GM21526 (cell line): ENCODE measurements around the gene KCTD16.
A peak's percentile ranks its signal among the peaks of the same experiment; 100 is the strongest.

Experiments used
- ATAC-seq: cut with Tn5 transposase; IDR thresholded peaks from one replicate; pipeline ENCODE4 v1.9.1; 2021; ENCODE audit warnings: moderate library complexity; ENCODE audit not compliant: unreplicated experiment, low FRiP score

KCTD16 gene

GRCh38 chr5:144205141-144205551, 34.5 kb downstream of the KCTD16 start:
- ATAC-seq = no peak

DNA sequence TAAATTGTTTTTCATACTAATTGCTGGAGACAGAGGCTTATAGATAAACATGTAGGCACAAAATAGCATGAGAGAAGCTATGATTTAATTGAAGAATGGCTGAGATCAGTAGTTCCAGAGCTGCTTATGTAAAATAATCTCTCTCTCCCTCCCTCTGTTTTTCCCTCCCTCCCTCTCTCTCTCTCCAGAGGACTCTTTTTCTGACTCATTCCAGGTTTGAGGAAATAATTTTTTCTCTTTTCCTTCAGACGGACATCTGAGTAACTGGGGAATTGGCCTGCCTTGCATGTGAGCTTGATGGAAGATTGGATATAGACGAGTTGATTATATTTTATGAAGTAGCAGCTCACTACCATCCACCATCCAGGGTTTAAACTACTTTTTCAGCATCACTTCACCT, 35.5 kb downstream of the KCTD16 start:
- ATAC-seq = no peak

- no peak for ATAC-seq
These were observed 37.3 kb downstream of the KCTD16 start for GRCh38 chr5:144207875-144208444.

GRCh38 chr5:144209361-144209760, 38.7 kb downstream of the KCTD16 start:
- no peak for ATAC-seq

DNA sequence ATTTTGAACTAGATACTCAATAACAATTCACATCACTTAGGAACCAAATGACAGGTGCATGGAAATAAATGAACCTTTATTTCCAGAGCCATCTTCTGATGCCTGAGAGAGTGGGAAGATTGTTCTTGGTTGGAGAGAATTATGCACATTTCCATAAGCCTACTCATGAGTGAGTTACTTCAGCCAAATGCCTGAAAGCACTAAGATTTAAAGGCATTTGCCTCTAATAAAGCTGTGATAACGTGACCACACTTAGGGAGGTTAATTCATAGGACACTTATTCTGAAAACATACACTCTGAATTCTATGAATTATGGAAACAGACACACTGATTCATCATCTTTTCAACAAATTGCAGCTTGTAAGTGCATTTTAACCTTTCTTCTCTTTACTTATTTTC, 40.0 kb downstream of the KCTD16 start:
- ATAC-seq = no peak

DNA sequence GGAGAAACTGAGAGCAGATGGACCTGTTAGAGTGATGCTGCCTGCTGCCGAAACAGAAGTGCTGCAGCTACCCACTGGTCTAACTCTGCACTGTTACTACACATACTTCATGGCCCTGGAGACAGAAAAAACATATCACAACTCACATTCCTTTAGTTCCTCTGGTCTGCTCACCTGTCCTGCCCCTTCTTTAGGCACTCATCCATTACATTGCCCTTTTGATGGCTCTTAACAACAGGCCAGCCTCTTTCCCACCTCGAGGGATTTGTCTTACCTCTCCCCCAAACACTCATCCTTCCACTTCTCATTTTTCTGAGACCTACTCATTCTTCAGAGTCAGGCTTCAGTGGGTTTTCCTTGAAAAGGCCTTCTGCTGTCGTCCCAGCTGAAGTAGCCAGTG, 49.2 kb downstream of the KCTD16 start:
- no peak for ATAC-seq

- no peak for ATAC-seq
These were observed 56.8 kb downstream of the KCTD16 start for GRCh38 chr5:144227363-144227999.

DNA sequence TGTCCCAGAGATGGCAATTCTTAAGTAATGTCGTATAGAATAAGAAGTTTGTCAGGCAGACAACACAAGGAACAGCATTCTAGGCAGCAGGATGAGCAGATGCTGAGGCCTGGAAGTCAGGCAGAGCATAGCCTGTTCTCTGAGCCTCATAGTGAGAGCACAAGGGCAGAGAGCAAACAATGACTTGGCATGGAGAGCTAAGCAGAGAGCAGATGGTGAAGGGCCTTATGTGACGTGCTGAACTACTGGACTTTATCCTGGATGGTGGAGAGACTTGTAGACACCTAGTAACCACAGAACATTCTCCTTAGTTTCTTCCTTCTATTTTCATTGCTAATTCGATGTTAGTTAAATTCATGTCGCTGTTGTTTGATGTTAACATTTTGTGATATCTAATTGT, 60.1 kb downstream of the KCTD16 start:
- no peak for ATAC-seq

DNA sequence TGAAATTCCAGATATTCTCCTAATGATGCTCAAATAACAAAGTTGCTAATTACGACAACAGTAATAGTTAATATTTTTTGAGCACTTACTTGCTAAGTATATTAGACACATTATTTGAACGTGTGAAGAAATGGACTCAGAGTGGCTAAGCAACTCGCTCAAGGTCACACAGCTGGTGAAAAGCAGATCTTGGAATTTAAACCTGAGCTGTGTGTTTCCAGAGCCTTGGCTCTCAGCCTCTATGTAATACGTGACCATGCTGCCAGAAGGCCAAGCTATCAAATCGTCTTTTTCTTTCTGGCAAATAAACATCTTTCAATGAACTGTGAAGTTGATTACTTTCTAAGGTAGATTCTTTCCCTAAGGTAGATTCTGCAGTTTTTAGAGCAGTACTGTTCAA, 61.6 kb downstream of the KCTD16 start:
- no peak for ATAC-seq

- ATAC-seq = no peak
These were observed 65.8 kb downstream of the KCTD16 start for GRCh38 chr5:144236499-144236898.

DNA sequence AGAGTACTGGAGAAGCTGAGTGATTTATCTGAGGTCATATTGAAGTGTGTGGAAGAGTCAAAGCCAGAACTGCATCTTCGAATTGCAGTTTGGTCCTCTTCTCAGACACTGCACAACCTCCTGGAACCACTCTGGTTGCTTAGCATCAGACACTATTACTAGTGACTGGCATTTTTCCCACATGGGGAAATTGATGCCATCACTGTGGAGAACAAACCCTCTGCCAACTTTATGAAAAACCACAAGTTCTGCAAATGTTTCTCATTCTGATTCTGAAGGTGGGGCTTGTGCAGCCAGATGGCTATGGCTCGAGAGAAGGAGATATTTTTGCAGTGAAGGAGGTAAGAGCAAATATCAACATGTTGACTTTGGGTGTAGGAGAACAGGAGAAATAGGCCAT, 67.2 kb downstream of the KCTD16 start:
- no peak for ATAC-seq

DNA sequence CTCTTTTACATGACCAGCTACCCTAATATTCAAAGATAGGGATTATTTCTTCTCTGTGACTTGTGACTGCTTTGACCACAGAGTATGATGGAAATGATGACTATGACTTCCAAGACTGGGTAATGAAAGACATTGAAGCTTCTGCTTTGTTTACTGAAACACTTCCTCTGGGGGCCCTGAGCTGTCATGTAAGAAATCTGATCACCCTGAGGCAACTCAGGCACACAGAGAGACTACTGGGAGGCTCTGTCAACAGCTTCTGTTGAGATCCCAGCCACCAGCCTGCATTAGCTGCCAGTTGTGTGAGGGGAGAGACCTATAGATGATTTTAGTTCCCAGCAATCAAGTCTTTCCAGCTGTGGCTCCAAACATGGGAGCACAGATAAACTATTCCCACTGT, 76.5 kb downstream of the KCTD16 start:
- no peak for ATAC-seq

DNA sequence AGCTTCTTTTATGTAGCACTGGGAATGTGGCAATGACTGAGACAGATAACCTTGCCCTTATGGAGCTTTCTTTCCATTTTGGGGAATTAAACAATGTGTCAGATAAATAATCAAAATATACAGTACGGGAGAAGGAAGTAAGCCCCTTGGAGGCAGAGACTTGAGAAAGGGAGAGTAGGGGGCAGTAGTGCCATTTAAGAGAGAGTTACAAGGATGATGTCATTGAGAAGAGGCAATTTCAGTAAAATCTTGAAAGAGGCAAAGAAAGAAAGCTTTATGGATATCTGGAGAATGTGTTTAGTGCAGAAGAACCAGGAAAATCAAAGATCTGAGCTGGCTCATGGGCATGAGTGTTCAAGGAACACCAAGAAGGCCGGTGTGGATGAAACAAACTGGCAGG, 77.3 kb downstream of the KCTD16 start:
- no peak for ATAC-seq

- no peak for ATAC-seq
These were observed 79.2 kb downstream of the KCTD16 start for GRCh38 chr5:144249755-144250464.

DNA sequence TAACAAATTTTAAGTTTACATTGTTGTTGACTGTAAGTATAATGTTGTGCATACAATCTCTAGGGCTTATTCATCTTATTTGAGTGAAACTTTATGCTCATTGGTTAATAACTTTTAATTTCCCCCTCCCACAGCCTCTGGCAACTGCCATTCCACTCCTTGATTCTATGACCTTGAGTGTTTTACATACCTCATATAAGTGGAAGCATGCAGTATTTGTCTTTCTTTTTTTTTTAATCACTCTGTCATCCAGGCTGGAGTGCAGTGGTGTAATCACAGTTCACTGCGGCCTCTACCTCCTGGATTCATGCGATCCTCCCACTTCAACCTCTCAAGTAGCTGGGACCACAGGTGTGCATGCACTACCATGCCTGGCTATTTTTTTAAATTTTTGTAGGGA, 83.9 kb downstream of the KCTD16 start:
- ATAC-seq = no peak

DNA sequence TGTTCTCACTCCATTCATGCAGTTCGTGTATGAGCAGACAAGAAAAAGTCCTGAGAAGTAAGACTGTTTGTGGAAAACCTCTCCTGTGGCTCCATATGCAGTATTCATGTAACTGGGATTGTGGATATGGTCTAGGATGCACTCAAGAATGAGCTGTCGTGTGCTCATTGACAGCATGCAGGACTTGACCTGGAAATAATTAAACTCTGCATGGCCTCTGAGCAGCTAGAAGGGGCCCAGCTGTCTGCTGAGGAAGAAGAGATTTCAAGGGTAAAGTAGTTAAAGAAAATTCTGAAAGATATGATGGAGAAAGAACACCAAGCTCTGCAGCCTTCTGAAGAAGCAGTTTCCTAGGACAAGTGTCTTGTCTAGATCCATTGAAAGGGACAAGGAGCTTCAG, 89.4 kb downstream of the KCTD16 start:
- ATAC-seq = no peak

GRCh38 chr5:144265643-144266247, 95.1 kb downstream of the KCTD16 start:
- no peak for ATAC-seq

DNA sequence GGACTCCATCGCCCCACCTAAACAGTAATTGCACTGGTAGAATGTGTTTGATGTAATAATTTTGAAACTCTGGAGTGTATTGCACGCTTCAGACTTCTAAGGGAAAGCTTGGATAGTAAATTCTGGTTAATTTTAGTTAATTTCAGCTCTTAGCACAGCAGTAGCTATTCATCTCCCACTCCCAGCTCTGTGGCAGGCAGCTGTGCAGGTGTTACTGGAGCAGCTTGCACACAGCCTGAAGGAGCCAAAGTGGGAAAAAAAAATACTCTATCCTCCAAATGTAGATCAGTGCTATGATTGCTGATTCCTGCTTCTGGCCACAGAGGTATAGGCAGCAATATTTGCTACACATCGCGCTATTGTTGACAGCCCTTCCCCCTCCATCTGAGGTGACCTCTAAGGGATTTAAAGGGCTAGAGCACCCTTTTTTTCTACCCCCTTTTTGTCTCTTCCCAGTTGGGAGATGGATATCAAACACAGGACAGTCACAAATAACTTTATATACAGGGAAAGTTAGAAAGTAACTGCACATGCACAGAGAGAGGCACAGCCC, 97.4 kb downstream of the KCTD16 start:
- ATAC-seq = no peak

DNA sequence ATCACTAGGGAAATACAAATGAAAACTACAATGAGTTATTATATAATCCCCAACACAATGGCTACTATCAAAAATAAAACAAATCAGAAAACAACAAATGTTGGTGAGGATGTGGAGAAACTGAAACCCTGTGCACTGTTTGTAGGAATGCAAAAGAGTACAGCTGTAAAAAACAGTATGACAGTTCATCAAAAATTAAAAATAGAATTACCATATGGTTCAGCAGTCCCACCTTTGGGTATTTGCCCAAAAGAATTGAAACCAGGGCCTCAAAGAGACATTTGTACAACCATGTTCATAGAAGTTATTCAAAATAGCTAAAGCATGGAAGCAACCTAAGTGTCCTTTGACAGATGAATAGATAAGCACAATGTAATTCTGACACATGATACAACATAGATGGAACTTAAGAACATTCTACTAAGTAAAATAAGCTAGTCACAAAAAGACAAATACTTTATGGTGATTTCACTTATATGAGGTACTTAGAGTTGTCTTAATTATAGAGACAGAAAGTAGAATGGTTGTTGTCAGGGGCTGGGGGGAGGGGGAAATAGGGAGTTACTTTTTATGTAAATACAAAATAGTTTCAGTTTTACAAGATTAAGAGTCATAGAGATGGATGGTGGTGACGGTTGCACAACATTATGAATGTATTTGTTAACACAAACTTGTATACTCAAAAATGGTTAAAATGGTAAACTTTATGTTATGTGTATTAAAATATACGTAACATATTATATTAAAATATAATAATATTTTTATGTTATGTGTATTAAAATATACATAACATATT, 102.8 kb downstream of the KCTD16 start:
- ATAC-seq = peak; percentile 71

- no peak for ATAC-seq
These were observed 104.7 kb downstream of the KCTD16 start for GRCh38 chr5:144275329-144275728.
